Endothelial cell of umbilical vein (primary cell): Measurements from ENCODE around the gene ZNF679. TPM values are rescaled to one million over a fixed set of nuclear protein-coding genes. Genes with fewer than 3 reads are reported as not detected.

Experiments
- BruUV-seq: library from RNA; stranded (reverse); fragments of 400-500 nt; replicated peaks from 2 replicates; lab custom pipeline; 2021; lab: Mats Ljungman, UMichigan
- CTCF ChIA-PET: fragments of 300-600, 350-600 bp; sonication (Branson Sonifier 250); formaldehyde crosslinking; loops from one replicate; lab custom pipeline; 2021; ENCODE audit warnings: antibody characterized with exemption, inconsistent platforms; lab: Charles Lee
- POLR2A ChIA-PET: fragments of 300-600, 350-600 bp; sonication (Branson Sonifier 250); formaldehyde crosslinking; loops from one replicate; lab custom pipeline; 2021; ENCODE audit warnings: antibody characterized with exemption, inconsistent platforms; lab: Charles Lee
- DNase-seq: peaks from one replicate; pipeline ENCODE4 v3.0.0-alpha.2; 2011; ENCODE audit warnings: low read depth, low spot score
- FAIRE-seq: peaks from 2 replicates; lab custom pipeline; 2011; peaks lifted over from hg19 to GRCh38; lab: Jason Lieb, UNC
- H2AFZ ChIP-seq: 2 replicates; pipeline ENCODE4 v1.6.0; 2012; ENCODE audit warnings: low read depth, low read length, control low read depth, inconsistent platforms
- H3K27ac ChIP-seq: 2 replicates; pipeline ENCODE4 v1.5.1; 2011; ENCODE audit warnings: low read depth, mild to moderate bottlenecking, control low read depth, low read length, moderate library complexity; ENCODE audit not compliant: insufficient read depth
- H3K27me3 ChIP-seq, 2 experiments: 2 replicates each; pipeline versions ENCODE4 v1.6.0 to v1.6.1; 2011; ENCODE audit warnings: low read length in 2 of 2, mixed read lengths in 1 of 2; ENCODE audit not compliant: control insufficient read depth in 2 of 2, insufficient read depth in 2 of 2
- H3K36me3 ChIP-seq, 2 experiments: 2 replicates in 1 of 2; 3 replicates in 1 of 2; pipeline ENCODE4 v1.5.1; 2011; ENCODE audit warnings: low read length in 2 of 2, mild to moderate bottlenecking in 1 of 2, moderate library complexity in 1 of 2; ENCODE audit not compliant: control insufficient read depth in 2 of 2, insufficient read depth in 2 of 2; ENCODE audit errors: extremely low read depth in 1 of 2
- H3K4me1 ChIP-seq: 3 replicates; pipeline ENCODE4 v1.5.1; 2011; ENCODE audit warnings: mild to moderate bottlenecking, low read length; ENCODE audit not compliant: control insufficient read depth, insufficient read depth; ENCODE audit errors: extremely low read depth
- H3K4me2 ChIP-seq: 2 replicates; pipeline ENCODE4 v1.6.1; 2011; ENCODE audit warnings: low read length, control low read depth, mixed read lengths; ENCODE audit not compliant: insufficient read depth
- H3K4me3 ChIP-seq, 3 experiments: fragments of 200-600 bp in 1 of 3; sonication (generic), shearing (Covaris generic) in 1 of 3; replicated peaks in 1 of 3; 2 replicates each; pipeline ENCODE4 v1.5.1; 2011 to 2016; ENCODE audit warnings: control low read depth in 3 of 3, low read length in 3 of 3, mild to moderate bottlenecking in 2 of 3, inconsistent platforms in 1 of 3, low read depth in 1 of 3, moderate library complexity in 1 of 3; ENCODE audit not compliant: insufficient read depth in 1 of 3
- H3K79me2 ChIP-seq: 2 replicates; pipeline ENCODE4 v1.6.0; 2012; ENCODE audit warnings: low read length, inconsistent platforms; ENCODE audit not compliant: control insufficient read depth, insufficient read depth
- H3K9ac ChIP-seq: replicated peaks from 2 replicates; pipeline ENCODE3; 2011; ENCODE audit warnings: low read length, control low read depth; ENCODE audit not compliant: insufficient read depth; ENCODE audit errors: extremely low read depth
- H3K9me1 ChIP-seq: replicated peaks from 3 replicates; pipeline ENCODE4 v1.6.0; 2011; ENCODE audit warnings: mild to moderate bottlenecking, low read length; ENCODE audit not compliant: control insufficient read depth, insufficient read depth; ENCODE audit errors: extremely low read depth
- H3K9me3 ChIP-seq: replicated peaks from 2 replicates; pipeline ENCODE4 v1.5.1; 2012; ENCODE audit warnings: low read length, inconsistent platforms; ENCODE audit not compliant: control insufficient read depth, insufficient read depth
- H4K20me1 ChIP-seq: replicated peaks from 2 replicates; pipeline ENCODE3; 2011; ENCODE audit warnings: mild to moderate bottlenecking, low read length; ENCODE audit not compliant: control insufficient read depth, insufficient read depth; ENCODE audit errors: extremely low read depth
- CTCF ChIP-seq, 2 donors: IDR thresholded peaks; 1 replicate in 1 of 2; 2 replicates in 1 of 2; pipeline ENCODE4 v1.5.1; 2011; ENCODE audit warnings: low read length in 2 of 2, mild to moderate bottlenecking in 2 of 2, moderate library complexity in 2 of 2, control low read depth in 1 of 2, inconsistent platforms in 1 of 2, low read depth in 1 of 2; ENCODE audit not compliant: insufficient read depth in 1 of 2; ENCODE audit errors: extremely low read depth in 1 of 2
- EZH2 ChIP-seq: IDR thresholded peaks from 2 replicates; pipeline ENCODE4 v1.6.1; 2012; ENCODE audit warnings: borderline replicate concordance, low read depth, mild to moderate bottlenecking, moderate library complexity, low read length, inconsistent platforms; ENCODE audit not compliant: severe bottlenecking
- FOS ChIP-seq: IDR thresholded peaks from 2 replicates; pipeline ENCODE4 v1.6.1; 2011; ENCODE audit warnings: mild to moderate bottlenecking, low read length, moderate library complexity, borderline replicate concordance; ENCODE audit not compliant: insufficient read depth
- GATA2 ChIP-seq: IDR thresholded peaks from 2 replicates; pipeline ENCODE4 v1.7.0; 2011; ENCODE audit warnings: low read depth, mild to moderate bottlenecking, moderate library complexity, mixed read lengths, low read length; ENCODE audit not compliant: insufficient read length, insufficient read depth
- JUN ChIP-seq: IDR thresholded peaks from 2 replicates; pipeline ENCODE4 v1.6.1; 2011; ENCODE audit warnings: borderline replicate concordance, low read depth; ENCODE audit not compliant: insufficient read length, insufficient read depth
- MAX ChIP-seq: IDR thresholded peaks from 2 replicates; pipeline ENCODE4 v1.6.1; 2011; ENCODE audit not compliant: insufficient read depth, insufficient read length
- MYC ChIP-seq: IDR thresholded peaks from one replicate; pipeline ENCODE4 v1.6.1; 2011; ENCODE audit warnings: mild to moderate bottlenecking, low read depth, low read length
- POLR2A ChIP-seq: IDR thresholded peaks from 2 replicates; pipeline ENCODE4 v1.6.1; 2012; ENCODE audit warnings: low read depth, mild to moderate bottlenecking, control low read depth, low read length
- POLR2AphosphoS5 ChIP-seq: IDR thresholded peaks from 2 replicates; pipeline ENCODE4 v1.6.1; 2012; ENCODE audit warnings: low read depth, mild to moderate bottlenecking, control low read depth, low read length, moderate library complexity; ENCODE audit not compliant: insufficient read depth
- dilution Hi-C: fragments of 300-500 bp; cut with MboI; formaldehyde crosslinking; loops from one replicate; pipeline ENCODE4 v1.15.0; 2019; ENCODE audit warnings: low sequenced_read_pairs; ENCODE audit not compliant: extremely low pct_ligation_motif_present
- intact Hi-C: fragments of 100-400 bp; cut with micrococcal nuclease; formaldehyde crosslinking; loops from one replicate; pipeline ENCODE4 v1.10.0; 2022
- polyA plus RNA-seq, 4 experiments: library from polyadenylated mRNA; depleted of rRNA in 3 of 4; stranded (reverse) in 3 of 4; unstranded in 1 of 4; fragments of >200 nt; gene quantifications; 2 replicates each; pipeline versions ENCODE4 v1.2.1 to v1.2.3, GENCODE V29; 2011 to 2012; ENCODE audit warnings: missing spikeins in 1 of 4
- total RNA-seq: library from RNA; stranded (reverse); gene quantifications from 2 replicates; pipeline ENCODE4 v1.2.3, GENCODE V29; 2021

Gene ZNF679
- total and polyA plus RNA-seq, 2 donors (not counting 3 experiments of a cell fraction or from before 2014, with no cell fraction given): not detected

GRCh38 chr7:64310426-64310825 is 82.2 kb downstream of the ZNF679 start:
- POLR2A ChIA-PET: no interaction called here
- FAIRE-seq: no peak

GRCh38 chr7:64312826-64313225 is 84.6 kb downstream of the ZNF679 start:
- no peak for TF ChIP-seq CTCF (IDR thresholded peaks at IDR 0.05; ENCODE audit: extremely low read depth in 1 of 2, insufficient read depth in 1 of 2, low read depth in 1 of 2, low read length in 2 of 2)
- no peak for TF ChIP-seq POLR2AphosphoS5
- TF ChIP-seq FOS: no peak
- TF ChIP-seq POLR2A: no peak
- TF ChIP-seq GATA2: no peak
- TF ChIP-seq MYC: no peak
- no peak for TF ChIP-seq JUN
- TF ChIP-seq EZH2: no peak
- TF ChIP-seq MAX: no peak
- Histone ChIP-seq H3K4me3 (no peak overlapping the region), H3K36me3 (no peaks in the 10 kb centered on the region), H3K4me1 (no peaks in the 10 kb centered on the region), H3K27me3 (no peaks in the 10 kb centered on the region), H3K79me2 (no peaks in the 10 kb centered on the region), H3K4me2 (no peak overlapping the region), H4K20me1 (no peaks in the 10 kb centered on the region), H3K9ac (no peak overlapping the region), H3K9me1 (no peaks in the 10 kb centered on the region), H2AFZ (no peak overlapping the region), H3K27ac (no peak overlapping the region), H3K9me3 (no peaks in the 10 kb centered on the region)
- intact Hi-C loops (no loop called here), dilution Hi-C loops (no loop called here)
- CTCF ChIA-PET: no interaction called here
- POLR2A ChIA-PET: no interaction called here
- FAIRE-seq: no peak
- BruUV-seq: no TSS peak
- no peak for DNase-seq

More at GRCh38 chr7:64310426-64310825, 82.2 kb downstream of the ZNF679 start:
- CTCF ChIA-PET: no interaction called here
- H3K79me2 ChIP-seq: no peaks in the 10 kb centered on the region
- intact Hi-C loops: no loop called here
- no peak overlapping the region for H3K9ac ChIP-seq
- H3K27me3 ChIP-seq: no peaks in the 10 kb centered on the region
- no peaks in the 10 kb centered on the region for H3K9me3 ChIP-seq
- H3K9me1 ChIP-seq: no peaks in the 10 kb centered on the region
- H3K36me3 ChIP-seq: no peaks in the 10 kb centered on the region
- dilution Hi-C loops: no loop called here
- no peak for TF ChIP-seq POLR2AphosphoS5
- no peak for TF ChIP-seq MAX
- no peak for TF ChIP-seq MYC
- no peak for DNase-seq
- no peak overlapping the region for H3K4me3 ChIP-seq
- H4K20me1 ChIP-seq: no peaks in the 10 kb centered on the region
- H3K27ac ChIP-seq: no peak overlapping the region
- no peak overlapping the region for H3K4me2 ChIP-seq
- BruUV-seq: no TSS peak
- H3K4me1 ChIP-seq: no peaks in the 10 kb centered on the region
- no peak overlapping the region for H2AFZ ChIP-seq
